ENCODE results near the gene CHTOP. TPM values are rescaled to one million over a fixed set of nuclear protein-coding genes. Genes with fewer than 3 reads are reported as not detected.

The CHTOP gene
- total RNA-seq, 2 experiments from 2014 or later = 70.9 to 107 TPM

- TF ChIP-seq EZH2phosphoT487 (IDR thresholded peaks at IDR 0.05; ENCODE audit: borderline replicate concordance, low read depth, low read length) (no peak), CTCF (conservative IDR thresholded peaks at IDR 0.05; ENCODE audit: low read length) (no peak)
- H3K27ac ChIP-seq (ENCODE audit: low read depth, low read length, poor library complexity, severe bottlenecking) = no peak overlapping the region
- no peaks in the 10 kb centered on the region for H3K79me2 ChIP-seq (ENCODE audit: insufficient read depth, low read depth, low read length)
- H3K9me3 ChIP-seq (ENCODE audit: low read length) = no peaks in the 10 kb centered on the region
- intact Hi-C loops (cut with micrococcal nuclease; ENCODE audit: unreplicated experiment) = no loop called here
- CTCF ChIA-PET (ENCODE audit: unreplicated experiment) = no interaction called here
- DNase-seq (ENCODE audit: low spot score) = no peak
- no TSS peak for BruUV-seq (replicated peaks)
- H3K4me1 ChIP-seq (ENCODE audit: insufficient read depth, low read length, poor library complexity, severe bottlenecking) = no peaks in the 10 kb centered on the region
- no peaks in the 10 kb centered on the region for H3K36me3 ChIP-seq (ENCODE audit: insufficient read depth, low read length)
- POLR2A ChIA-PET = no interaction called here
- no peak overlapping the region for H3K4me3 ChIP-seq (ENCODE audit: low read depth, low read length, poor library complexity, severe bottlenecking)
- H2AFZ ChIP-seq (ENCODE audit: low read length) = no peak overlapping the region
- no peaks in the 10 kb centered on the region for H3K9me2 ChIP-seq (ENCODE audit: insufficient read depth, low read length)
- no peak overlapping the region for H3K4me2 ChIP-seq (ENCODE audit: low read length)
- no peaks in the 10 kb centered on the region for H4K20me1 ChIP-seq (ENCODE audit: insufficient read depth, low read length)
Observed at GRCh38 chr1:153610334-153610733, 23.5 kb upstream of the CHTOP start.

DNA sequence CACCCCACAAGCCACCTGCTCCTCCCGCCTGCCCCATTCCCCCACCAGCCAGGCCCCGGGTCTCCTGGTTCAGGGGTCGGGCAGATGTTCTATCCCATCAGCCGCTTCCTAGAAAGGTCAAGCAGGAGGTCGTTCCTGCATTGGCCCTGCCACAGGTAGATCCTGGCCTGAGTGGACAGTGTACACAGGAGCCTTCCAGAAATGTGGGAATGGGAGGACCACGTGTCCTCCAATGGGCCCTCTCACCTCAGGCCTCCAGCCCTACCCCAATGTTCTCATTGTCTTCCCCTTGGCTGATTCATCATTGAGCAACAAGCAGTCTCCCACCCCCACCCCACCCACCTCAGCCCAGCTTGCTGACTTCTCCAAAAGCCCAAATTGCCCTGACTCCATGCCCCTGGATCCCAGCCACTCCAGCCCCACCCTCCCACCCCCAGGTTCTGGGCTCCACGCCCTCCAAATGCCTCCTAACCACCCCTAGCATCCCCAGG lies 23.0 kb upstream of the CHTOP start:
- no TSS peak for BruUV-seq (replicated peaks)
- no peaks in the 10 kb centered on the region for H3K79me2 ChIP-seq (ENCODE audit: insufficient read depth, low read depth, low read length)
- no peaks in the 10 kb centered on the region for H4K20me1 ChIP-seq (ENCODE audit: insufficient read depth, low read length)
- no peak overlapping the region for H3K4me2 ChIP-seq (ENCODE audit: low read length)
- H3K4me3 ChIP-seq (ENCODE audit: low read depth, low read length, poor library complexity, severe bottlenecking) = no peak overlapping the region
- no peak overlapping the region for H2AFZ ChIP-seq (ENCODE audit: low read length)
- H3K4me1 ChIP-seq (ENCODE audit: insufficient read depth, low read length, poor library complexity, severe bottlenecking) = no peaks in the 10 kb centered on the region
- H3K9me2 ChIP-seq (ENCODE audit: insufficient read depth, low read length) = no peaks in the 10 kb centered on the region
- no peaks in the 10 kb centered on the region for H3K36me3 ChIP-seq (ENCODE audit: insufficient read depth, low read length)
- CTCF ChIA-PET (ENCODE audit: unreplicated experiment) = no interaction called here
- H3K27ac ChIP-seq (ENCODE audit: low read depth, low read length, poor library complexity, severe bottlenecking) = no peak overlapping the region
- TF ChIP-seq EZH2phosphoT487 (IDR thresholded peaks at IDR 0.05; ENCODE audit: borderline replicate concordance, low read depth, low read length) = no peak
- no peak for TF ChIP-seq CTCF (conservative IDR thresholded peaks at IDR 0.05; ENCODE audit: low read length)
- H3K9me3 ChIP-seq (ENCODE audit: low read length) = no peaks in the 10 kb centered on the region
- no peak for DNase-seq (ENCODE audit: low spot score)
- intact Hi-C loops (cut with micrococcal nuclease; ENCODE audit: unreplicated experiment) = no loop called here
- POLR2A ChIA-PET = no interaction called here

DNA sequence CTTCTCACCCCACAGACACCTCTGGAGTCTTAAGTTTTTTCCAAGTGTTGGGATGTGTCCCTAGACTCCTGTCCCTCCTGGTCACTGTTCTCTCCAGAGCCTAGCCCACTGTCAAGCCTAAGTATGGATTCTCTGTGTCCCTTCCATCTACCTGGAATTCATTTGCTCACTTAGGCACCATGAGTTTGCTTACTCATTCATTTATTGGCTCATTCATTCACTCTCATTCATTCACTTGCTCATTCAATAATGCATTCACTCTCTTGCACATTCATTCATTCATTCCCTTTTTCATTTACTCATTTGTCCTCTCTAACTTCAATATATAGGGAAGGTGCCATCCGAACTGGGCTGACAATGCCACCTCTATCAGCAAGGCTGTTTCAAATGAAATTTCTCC lies 22.5 kb upstream of the CHTOP start:
- no peak overlapping the region for H3K4me2 ChIP-seq (ENCODE audit: low read length)
- no peaks in the 10 kb centered on the region for H3K9me3 ChIP-seq (ENCODE audit: low read length)
- no peaks in the 10 kb centered on the region for H3K4me1 ChIP-seq (ENCODE audit: insufficient read depth, low read length, poor library complexity, severe bottlenecking)
- DNase-seq (ENCODE audit: low spot score) = no peak
- no peak overlapping the region for H3K4me3 ChIP-seq (ENCODE audit: low read depth, low read length, poor library complexity, severe bottlenecking)
- ChIA-PET CTCF (ENCODE audit: unreplicated experiment) (no interaction called here), POLR2A (no interaction called here)
- H4K20me1 ChIP-seq (ENCODE audit: insufficient read depth, low read length) = no peaks in the 10 kb centered on the region
- H3K36me3 ChIP-seq (ENCODE audit: insufficient read depth, low read length) = no peaks in the 10 kb centered on the region
- H2AFZ ChIP-seq (ENCODE audit: low read length) = no peak overlapping the region
- TF ChIP-seq EZH2phosphoT487 (IDR thresholded peaks at IDR 0.05; ENCODE audit: borderline replicate concordance, low read depth, low read length) (no peak), CTCF (conservative IDR thresholded peaks at IDR 0.05; ENCODE audit: low read length) (no peak)
- H3K79me2 ChIP-seq (ENCODE audit: insufficient read depth, low read depth, low read length) = no peaks in the 10 kb centered on the region
- no peak overlapping the region for H3K27ac ChIP-seq (ENCODE audit: low read depth, low read length, poor library complexity, severe bottlenecking)
- H3K9me2 ChIP-seq (ENCODE audit: insufficient read depth, low read length) = no peaks in the 10 kb centered on the region
- intact Hi-C loops (cut with micrococcal nuclease; ENCODE audit: unreplicated experiment) = no loop called here
- BruUV-seq (replicated peaks) = no TSS peak

Data from OCI-LY7 (cell line).